ENCODE results near the gene IFT22. TPM values are rescaled to one million over a fixed set of nuclear protein-coding genes. Genes with fewer than 3 reads are reported as not detected.
A peak's percentile ranks its signal among the peaks of the same experiment; 100 is the strongest.

IFT22 gene
- total RNA-seq, 1 donor from 2014 or later = 15.2 TPM

DNA sequence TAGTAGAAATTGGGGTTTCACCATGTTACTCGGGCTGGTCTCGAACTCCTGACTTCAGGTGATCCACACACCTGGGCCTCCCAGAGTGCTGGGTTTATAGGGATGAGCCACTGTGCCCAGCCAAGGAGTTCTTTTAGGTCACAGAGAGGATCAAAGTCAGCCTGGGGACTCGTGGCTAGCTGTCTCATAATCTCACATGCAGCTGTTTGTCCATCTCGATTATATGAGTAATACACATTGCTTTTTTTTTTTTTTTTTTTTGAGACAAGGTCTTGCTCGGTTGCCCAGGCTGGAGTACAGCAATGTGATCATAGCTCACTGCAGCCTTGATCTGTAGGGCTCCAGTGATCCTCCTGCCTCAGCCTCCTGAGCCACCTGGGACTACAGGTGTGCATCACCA lies 2.2 kb downstream of the IFT22 start:
- no peak for DNase-seq (ENCODE audit: extremely low spot score in 2 of 2)
- TF ChIP-seq, protein P1, sequence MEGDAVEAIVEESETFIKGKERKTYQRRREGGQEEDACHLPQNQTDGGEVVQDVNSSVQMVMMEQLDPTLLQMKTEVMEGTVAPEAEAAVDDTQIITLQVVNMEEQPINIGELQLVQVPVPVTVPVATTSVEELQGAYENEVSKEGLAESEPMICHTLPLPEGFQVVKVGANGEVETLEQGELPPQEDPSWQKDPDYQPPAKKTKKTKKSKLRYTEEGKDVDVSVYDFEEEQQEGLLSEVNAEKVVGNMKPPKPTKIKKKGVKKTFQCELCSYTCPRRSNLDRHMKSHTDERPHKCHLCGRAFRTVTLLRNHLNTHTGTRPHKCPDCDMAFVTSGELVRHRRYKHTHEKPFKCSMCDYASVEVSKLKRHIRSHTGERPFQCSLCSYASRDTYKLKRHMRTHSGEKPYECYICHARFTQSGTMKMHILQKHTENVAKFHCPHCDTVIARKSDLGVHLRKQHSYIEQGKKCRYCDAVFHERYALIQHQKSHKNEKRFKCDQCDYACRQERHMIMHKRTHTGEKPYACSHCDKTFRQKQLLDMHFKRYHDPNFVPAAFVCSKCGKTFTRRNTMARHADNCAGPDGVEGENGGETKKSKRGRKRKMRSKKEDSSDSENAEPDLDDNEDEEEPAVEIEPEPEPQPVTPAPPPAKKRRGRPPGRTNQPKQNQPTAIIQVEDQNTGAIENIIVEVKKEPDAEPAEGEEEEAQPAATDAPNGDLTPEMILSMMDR (IDR thresholded peaks at IDR 0.05) = no peak
- TF ChIP-seq POLR2A (IDR thresholded peaks at IDR 0.05) = no peak
- no peak for TF ChIP-seq POLR2AphosphoS5 (IDR thresholded peaks at IDR 0.05; ENCODE audit: insufficient read depth in 1 of 2, low read depth in 1 of 2)
- Histone ChIP-seq H3K9me3 (no peaks in the 10 kb centered on the region), H3K27ac (no peak overlapping the region), H3K4me1 (peaks cover 15% of the 10 kb centered on the region), H3K36me3 (peaks cover 0 to 27% of the 10 kb centered on the region in 2 donors), H3K27me3 (no peaks in the 10 kb centered on the region), H3K4me3 (no peak overlapping the region)
- intact Hi-C loops (cut with DNase I) = no loop called here

DNA sequence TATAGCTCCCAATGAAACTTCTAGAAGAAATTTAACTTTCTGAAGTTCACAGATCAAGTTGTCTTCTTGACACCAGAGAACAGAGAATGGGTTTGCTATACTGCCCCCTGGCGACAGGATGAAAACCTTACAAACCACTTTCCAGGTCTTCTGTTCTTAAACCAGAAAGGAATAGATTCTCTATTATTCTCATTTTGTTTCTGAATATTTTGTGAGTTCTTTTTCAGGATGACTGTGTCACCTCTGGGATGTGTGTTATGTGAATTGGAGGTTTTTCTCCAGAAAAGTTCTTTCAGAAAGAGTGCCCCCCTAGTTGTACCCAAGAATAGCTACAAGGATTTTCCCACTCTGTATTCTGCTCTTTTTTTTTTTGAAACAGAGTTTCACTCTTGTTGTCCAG lies 6.3 kb downstream of the IFT22 start:
- H3K4me3 ChIP-seq = no peak overlapping the region
- no peak for DNase-seq (ENCODE audit: extremely low spot score in 2 of 2)
- peaks cover 0 to 27% of the 10 kb centered on the region in 2 donors for H3K36me3 ChIP-seq
- H3K27ac ChIP-seq = no peak overlapping the region
- intact Hi-C loops (cut with DNase I) = no loop called here
- H3K27me3 ChIP-seq = no peaks in the 10 kb centered on the region
- H3K4me1 ChIP-seq = no peaks in the 10 kb centered on the region
- H3K9me3 ChIP-seq = no peaks in the 10 kb centered on the region
- no peak for TF ChIP-seq POLR2A (IDR thresholded peaks at IDR 0.05)
- TF ChIP-seq POLR2AphosphoS5 (IDR thresholded peaks at IDR 0.05; ENCODE audit: insufficient read depth in 1 of 2, low read depth in 1 of 2) = no peak
- TF ChIP-seq, protein P1 (IDR thresholded peaks at IDR 0.05) = peak in 1 of 3 experiments; percentile 8

DNA sequence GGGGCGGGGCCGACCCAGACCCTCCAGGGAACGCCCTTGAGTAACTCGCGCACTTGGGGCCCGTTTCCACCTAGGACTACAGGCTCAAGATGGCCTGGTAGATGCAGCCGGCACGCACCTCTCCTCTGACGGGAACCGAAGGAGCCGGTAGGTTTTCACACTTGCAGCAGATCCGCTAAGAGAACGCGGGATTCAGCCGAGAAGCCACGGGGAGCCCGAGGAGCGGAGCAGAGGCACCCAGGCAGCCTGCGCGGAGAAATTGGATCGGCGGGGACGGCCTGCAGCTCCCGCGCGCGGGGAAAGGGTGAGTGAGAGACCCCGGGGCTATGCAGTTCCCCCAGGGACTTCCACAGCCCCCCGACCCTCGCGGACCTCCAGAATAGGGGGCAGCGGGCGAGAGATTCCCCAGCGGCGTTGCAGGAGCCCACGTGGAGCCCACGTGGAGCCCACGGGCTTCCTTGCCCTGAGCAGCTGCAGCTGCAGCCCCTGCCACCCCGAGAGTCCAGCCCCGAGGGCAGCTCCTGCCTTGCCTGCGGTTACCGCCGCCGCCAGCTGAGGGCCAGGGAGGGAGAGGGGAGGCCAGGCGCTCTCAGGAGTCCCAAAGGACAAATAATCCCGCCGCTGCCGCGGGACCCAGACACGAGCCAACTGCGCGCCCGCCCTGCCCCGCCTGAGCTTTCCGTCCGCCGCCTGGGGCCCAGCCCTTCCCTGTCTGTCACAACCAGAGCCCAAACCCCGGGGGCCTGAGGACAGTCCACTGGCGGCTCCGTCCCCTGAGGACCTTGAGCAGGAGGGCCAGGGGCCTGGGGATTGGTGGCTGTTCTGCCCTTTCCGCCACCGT lies 13.1 kb downstream of the IFT22 start:
- no peaks in the 10 kb centered on the region for H3K36me3 ChIP-seq
- peak overlapping the region; percentile 40 to 44 for H3K4me3 ChIP-seq
- peaks cover 14% of the 10 kb centered on the region for H3K4me1 ChIP-seq
- intact Hi-C loops (cut with DNase I) = no loop called here
- DNase-seq (ENCODE audit: extremely low spot score in 2 of 2) = no peak
- no peaks in the 10 kb centered on the region for H3K27me3 ChIP-seq
- no peaks in the 10 kb centered on the region for H3K9me3 ChIP-seq
- TF ChIP-seq POLR2A (IDR thresholded peaks at IDR 0.05) (no peak), POLR2AphosphoS5 (IDR thresholded peaks at IDR 0.05; ENCODE audit: insufficient read depth in 1 of 2, low read depth in 1 of 2) (no peak)
- TF ChIP-seq, protein P1 (IDR thresholded peaks at IDR 0.05) = no peak
- no peak overlapping the region for H3K27ac ChIP-seq

DNA sequence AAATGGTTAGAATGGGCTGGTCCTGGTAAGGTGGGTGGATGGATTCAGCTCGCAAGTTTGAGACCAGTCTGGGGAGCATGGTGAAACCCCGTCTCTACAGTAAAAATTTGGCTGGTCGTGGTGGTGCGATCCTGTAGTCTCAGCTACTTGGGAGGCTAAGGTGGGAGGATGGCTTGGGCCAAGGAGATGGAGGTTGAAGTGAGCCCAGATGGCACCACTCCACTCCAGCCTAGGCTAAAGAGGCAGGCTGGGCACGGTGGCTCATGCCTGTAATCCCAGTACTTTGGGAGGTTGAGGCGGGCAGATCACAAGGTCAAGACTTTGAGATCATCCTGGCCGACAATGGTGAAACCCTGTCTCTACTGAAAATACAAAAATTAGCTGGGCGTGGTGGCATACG lies 15.3 kb downstream of the IFT22 start:
- intact Hi-C loops (cut with DNase I) = no loop called here
- H3K27ac ChIP-seq = no peak overlapping the region
- peaks cover 20% of the 10 kb centered on the region for H3K4me1 ChIP-seq
- H3K9me3 ChIP-seq = peaks cover 7% of the 10 kb centered on the region
- no peak for DNase-seq (ENCODE audit: extremely low spot score in 2 of 2)
- H3K27me3 ChIP-seq = peaks cover 9% of the 10 kb centered on the region
- H3K36me3 ChIP-seq = no peaks in the 10 kb centered on the region
- no peak overlapping the region for H3K4me3 ChIP-seq
- TF ChIP-seq POLR2A (IDR thresholded peaks at IDR 0.05) = no peak
- TF ChIP-seq, protein P1 (IDR thresholded peaks at IDR 0.05) = no peak

DNA sequence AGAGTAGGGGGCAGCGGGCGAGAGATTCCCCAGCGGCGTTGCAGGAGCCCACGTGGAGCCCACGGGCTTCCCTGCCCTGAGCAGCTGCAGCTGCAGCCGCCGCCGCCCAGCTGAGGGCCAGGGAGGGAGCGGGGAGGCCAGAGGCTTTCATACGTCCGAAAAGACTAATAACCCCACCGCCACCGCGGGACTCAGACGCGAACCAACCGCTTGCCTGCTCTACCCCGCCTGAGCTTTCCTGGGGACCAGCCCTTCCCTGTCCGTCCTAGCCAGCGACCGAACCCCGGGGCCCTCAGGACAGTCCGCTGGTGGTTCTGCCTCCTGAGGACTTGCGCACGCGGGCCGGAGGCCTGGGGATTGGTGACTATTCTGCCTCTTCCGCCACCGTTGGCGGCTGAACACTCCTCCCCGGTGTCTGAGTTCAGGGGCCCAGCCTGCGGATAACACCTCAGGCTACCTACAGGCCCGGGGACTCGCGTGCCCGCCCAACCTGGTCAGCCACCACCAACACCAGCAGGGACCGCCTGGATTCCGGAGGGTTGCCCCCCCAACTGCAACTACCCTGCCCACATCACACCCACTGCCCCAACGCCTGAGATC lies 18.4 kb downstream of the IFT22 start:
- peak overlapping the region in 1 of 2 donors; percentile 21 for H3K4me3 ChIP-seq
- peaks cover 18% of the 10 kb centered on the region for H3K27me3 ChIP-seq
- TF ChIP-seq POLR2AphosphoS5 (IDR thresholded peaks at IDR 0.05; ENCODE audit: insufficient read depth in 1 of 2, low read depth in 1 of 2) (no peak), POLR2A (IDR thresholded peaks at IDR 0.05) (no peak)
- TF ChIP-seq, protein P1 (IDR thresholded peaks at IDR 0.05) = no peak
- H3K9me3 ChIP-seq = peaks cover 10% of the 10 kb centered on the region
- no peak for DNase-seq (ENCODE audit: extremely low spot score in 2 of 2)
- H3K4me1 ChIP-seq = peaks cover 19% of the 10 kb centered on the region
- H3K27ac ChIP-seq = no peak overlapping the region
- intact Hi-C loops (cut with DNase I) = no loop called here
- H3K36me3 ChIP-seq = no peaks in the 10 kb centered on the region
